LNCaP clone FGC (cell line): ENCODE data around the gene ACSS1.
A peak's percentile ranks its signal among the peaks of the same experiment; 100 is the strongest.

Experiments used
- DNase-seq: peaks from one replicate; pipeline ENCODE4 v3.0.0-alpha.2; 2011; ENCODE audit warnings: low read depth
- H3K4me3 ChIP-seq: 2 replicates; pipeline ENCODE4 v1.5.1; 2011; ENCODE audit warnings: mild to moderate bottlenecking, low read depth, low read length, control low read depth
- TF ChIP-seq, protein P1 (sequence below): IDR thresholded peaks from 2 replicates; pipeline ENCODE4 v1.5.1; 2012; ENCODE audit warnings: mild to moderate bottlenecking; ENCODE audit not compliant: control insufficient read depth, insufficient read depth; ENCODE audit errors: extremely low read depth

The ACSS1 gene

DNA sequence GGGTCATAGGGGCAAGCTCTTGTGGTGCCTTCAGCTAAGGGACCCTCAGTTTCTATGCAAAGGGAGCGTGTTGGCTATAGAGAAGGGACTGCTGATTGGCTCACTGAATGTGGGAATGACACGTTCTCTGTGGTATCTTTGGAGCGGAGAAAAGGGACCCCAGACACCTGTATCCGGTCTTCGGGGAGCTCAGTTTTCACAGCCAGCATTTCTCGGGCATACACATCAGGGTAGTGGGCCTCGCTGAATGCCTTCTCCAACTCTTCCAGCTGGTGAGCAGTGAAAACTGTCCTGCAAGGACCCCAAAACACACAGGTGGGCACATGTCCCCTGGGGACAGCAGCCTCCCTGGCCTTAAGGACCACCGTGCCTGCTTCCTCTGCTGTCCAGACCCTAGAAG lies 20.7 kb upstream of the ACSS1 start:
- no peak overlapping the region for H3K4me3 ChIP-seq
- no peak for DNase-seq
- TF ChIP-seq, protein P1, sequence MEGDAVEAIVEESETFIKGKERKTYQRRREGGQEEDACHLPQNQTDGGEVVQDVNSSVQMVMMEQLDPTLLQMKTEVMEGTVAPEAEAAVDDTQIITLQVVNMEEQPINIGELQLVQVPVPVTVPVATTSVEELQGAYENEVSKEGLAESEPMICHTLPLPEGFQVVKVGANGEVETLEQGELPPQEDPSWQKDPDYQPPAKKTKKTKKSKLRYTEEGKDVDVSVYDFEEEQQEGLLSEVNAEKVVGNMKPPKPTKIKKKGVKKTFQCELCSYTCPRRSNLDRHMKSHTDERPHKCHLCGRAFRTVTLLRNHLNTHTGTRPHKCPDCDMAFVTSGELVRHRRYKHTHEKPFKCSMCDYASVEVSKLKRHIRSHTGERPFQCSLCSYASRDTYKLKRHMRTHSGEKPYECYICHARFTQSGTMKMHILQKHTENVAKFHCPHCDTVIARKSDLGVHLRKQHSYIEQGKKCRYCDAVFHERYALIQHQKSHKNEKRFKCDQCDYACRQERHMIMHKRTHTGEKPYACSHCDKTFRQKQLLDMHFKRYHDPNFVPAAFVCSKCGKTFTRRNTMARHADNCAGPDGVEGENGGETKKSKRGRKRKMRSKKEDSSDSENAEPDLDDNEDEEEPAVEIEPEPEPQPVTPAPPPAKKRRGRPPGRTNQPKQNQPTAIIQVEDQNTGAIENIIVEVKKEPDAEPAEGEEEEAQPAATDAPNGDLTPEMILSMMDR, result no peak

DNA sequence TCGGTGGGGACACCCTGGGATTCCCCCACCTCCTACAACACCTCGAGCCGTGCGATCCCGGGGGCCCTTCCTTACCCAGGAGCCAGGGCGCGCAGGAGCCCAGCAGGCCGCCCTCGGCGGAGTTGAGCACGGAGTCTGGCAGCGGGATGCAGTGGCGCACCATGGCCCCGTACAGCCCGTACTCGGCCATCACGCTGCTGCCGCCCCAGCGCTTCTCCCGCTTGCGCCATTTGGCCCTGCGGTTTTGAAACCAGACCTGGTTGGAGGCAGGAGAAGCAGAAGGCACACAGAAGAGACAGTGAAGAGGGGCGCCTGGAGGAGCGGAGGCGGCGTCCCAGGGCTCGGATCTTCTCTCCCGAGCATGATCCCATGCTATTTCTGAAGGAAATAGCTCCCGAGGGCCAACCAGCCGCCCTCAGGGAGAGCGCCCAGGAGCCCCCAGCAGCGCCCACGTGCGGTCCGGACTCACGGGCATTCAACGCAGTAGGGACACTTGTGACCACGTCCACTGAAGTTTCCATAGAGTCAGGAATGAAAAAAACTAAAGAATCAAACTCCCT lies 19.8 kb upstream of the ACSS1 start:
- H3K4me3 ChIP-seq, result no peak overlapping the region
- DNase-seq, result no peak
- TF ChIP-seq, protein P1, result no peak

DNA sequence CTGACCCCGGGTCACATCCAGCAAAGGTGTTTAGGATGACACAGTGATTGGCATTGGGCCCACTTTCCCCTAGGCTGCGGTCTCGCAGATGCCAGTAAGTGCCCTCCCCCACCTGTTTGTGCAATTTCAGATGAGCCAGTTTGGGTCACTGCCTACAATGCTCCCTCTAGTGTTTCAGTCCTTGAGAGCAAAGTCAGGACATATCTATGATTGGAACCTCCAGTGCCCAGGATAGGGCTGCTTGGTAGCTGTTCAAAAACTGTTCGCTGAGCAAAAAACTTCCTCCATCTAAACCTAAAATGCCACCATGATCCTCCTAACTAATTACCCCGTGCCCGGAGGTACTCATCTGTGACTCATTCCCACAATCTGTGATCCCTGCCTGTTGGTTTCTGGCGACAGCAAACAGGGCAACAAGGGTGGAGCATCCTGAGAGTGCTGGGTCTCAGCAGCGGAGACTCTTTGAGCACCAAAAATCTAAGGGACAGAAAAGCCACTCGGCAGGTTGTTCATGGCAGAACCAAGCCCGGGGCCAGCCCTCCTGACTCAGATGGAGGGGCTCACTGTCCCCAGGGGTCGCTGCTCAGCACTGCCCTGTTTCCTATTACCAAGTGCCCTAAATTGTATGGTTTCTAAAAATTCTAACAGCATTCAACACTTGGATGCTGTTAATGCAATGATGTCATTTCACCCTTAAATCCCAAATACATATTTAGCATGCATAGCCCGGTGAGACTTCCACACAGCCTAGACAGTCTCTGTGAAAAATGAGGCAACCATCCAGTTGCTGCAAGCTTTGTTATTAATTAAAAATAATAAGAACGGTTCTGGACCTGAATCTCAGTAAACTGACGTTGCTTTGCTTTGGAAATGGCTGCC lies 19.0 kb upstream of the ACSS1 start:
- TF ChIP-seq, protein P1, result peak; percentile 59
- peak; percentile 48 for DNase-seq
- no peak overlapping the region for H3K4me3 ChIP-seq

DNA sequence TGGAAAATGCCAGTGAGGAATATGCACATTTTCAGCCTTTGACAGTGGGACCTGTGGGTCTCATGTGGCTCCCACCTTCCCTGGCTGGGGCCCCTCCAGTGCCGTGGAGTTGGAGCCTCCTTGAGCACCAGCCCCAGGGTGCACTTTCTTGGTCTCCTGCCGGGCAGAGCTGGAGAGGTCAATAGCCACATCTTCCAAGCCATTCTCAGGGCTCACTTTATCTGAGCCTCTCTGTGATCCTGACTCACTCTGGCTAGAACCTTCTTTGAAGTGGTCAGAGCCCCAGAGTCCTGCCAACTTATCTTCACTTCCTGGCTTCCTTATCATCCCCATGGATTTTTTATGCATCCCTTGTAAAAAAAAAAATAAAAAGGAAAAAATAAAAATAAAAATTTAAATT lies 18.3 kb upstream of the ACSS1 start:
- no peak for DNase-seq
- no peak overlapping the region for H3K4me3 ChIP-seq
- TF ChIP-seq, protein P1, result no peak

DNA sequence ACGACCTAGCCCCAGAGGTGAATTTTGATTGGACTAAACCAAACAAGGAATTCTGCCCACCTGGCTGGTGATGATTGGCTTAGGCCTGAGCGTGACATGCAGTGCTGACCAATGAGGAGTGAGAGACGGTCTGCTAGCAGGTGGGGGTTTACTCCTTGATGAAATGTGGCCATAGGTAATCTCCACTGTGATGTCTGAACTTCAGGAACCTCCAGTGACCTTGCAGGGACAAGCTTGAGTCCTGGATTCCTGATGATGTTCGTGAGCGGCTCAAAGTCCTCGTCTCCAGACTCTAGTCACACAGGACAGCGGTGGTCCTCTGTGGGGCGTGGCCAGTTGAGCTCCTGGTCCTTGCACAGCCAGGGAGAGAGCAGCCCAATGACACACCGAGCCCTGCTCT lies 15.6 kb upstream of the ACSS1 start:
- no peak for DNase-seq
- H3K4me3 ChIP-seq, result no peak overlapping the region
- TF ChIP-seq, protein P1, result no peak

DNA sequence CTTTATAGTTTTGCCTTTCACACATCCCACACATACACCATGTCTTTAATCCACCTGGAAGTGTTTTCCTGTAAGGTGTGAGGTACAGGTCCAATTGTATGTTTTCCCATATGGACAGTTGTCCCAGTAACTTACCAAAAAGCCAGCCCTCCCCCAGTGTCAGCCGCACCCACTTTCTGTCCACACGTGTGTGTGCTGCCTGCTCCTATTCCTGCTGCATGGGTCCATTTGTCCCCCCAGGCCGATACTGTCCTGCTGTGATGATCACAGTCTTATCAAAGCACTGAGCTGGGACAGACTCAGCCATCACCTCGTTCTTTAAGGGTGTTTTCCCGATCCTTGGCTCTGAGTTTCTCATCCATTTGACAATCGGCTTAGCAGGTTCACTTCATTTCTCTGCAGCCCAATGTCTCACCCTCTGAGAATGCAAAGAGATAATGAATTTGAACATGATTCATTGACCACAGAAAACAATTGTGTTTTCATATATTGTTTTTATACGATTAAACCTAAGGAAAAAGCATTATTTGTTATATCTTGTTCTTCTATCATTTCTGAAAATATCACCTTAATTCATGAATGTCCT lies 14.4 kb upstream of the ACSS1 start:
- TF ChIP-seq, protein P1, result no peak
- DNase-seq, result no peak

More for the DNA sequence above, 14.4 kb upstream of the ACSS1 start:
- H3K4me3 ChIP-seq, result no peak overlapping the region
